H1 (cell line): ENCODE measurements around the gene POLE4. TPM values are rescaled to one million over a fixed set of nuclear protein-coding genes. Genes with fewer than 3 reads are reported as not detected.

Experiments used
- CTCF ChIA-PET: fragments of 300-600 bp; sonication (Branson Sonifier 250); formaldehyde crosslinking; loops from one replicate; lab custom pipeline; 2021; ENCODE audit not compliant: partially characterized antibody; lab: Charles Lee
- POLR2A ChIA-PET: fragments of 300-600 bp; sonication (Branson Sonifier 250); formaldehyde crosslinking; loops from one replicate; lab custom pipeline; 2021; ENCODE audit warnings: inconsistent platforms; ENCODE audit not compliant: partially characterized antibody; lab: Charles Lee
- DNase-seq, 2 experiments: peaks; one replicate each; pipeline versions ENCODE4 v3.0.0 to v3.0.0-alpha.2; 2010 to 2022; ENCODE audit warnings: low spot score in 2 of 2, low read depth in 1 of 2, mixed read lengths in 1 of 2
- FAIRE-seq: peaks from 2 replicates; lab custom pipeline; 2011; peaks lifted over from hg19 to GRCh38; lab: Jason Lieb, UNC
- H2AFZ ChIP-seq: 2 replicates; pipeline ENCODE4 v1.8.1; 2012; ENCODE audit warnings: low read length, inconsistent platforms
- H2AK5ac ChIP-seq: 2 replicates; pipeline ENCODE4 v1.6.1; 2013; ENCODE audit warnings: low read depth, low read length
- H2BK120ac ChIP-seq: replicated peaks from 2 replicates; pipeline ENCODE3; 2013; ENCODE audit warnings: low read depth, low read length, inconsistent platforms
- H2BK12ac ChIP-seq: 2 replicates; pipeline ENCODE4 v1.6.1; 2013; ENCODE audit warnings: low read depth, low read length
- H2BK15ac ChIP-seq: 2 replicates; pipeline ENCODE4 v1.6.1; 2013; ENCODE audit warnings: low read length
- H2BK20ac ChIP-seq: 2 replicates; pipeline ENCODE4 v1.6.1; 2013; ENCODE audit warnings: low read length
- H2BK5ac ChIP-seq: 2 replicates; pipeline ENCODE4 v1.6.1; 2013; ENCODE audit warnings: low read depth, low read length
- H3K14ac ChIP-seq: 2 replicates; pipeline ENCODE4 v1.6.1; 2013; ENCODE audit warnings: inconsistent platforms; ENCODE audit not compliant: insufficient read length
- H3K18ac ChIP-seq: 2 replicates; pipeline ENCODE4 v1.6.1; 2013; ENCODE audit warnings: low read length; ENCODE audit errors: extremely low read depth
- H3K23ac ChIP-seq: 2 replicates; pipeline ENCODE4 v1.6.1; 2013; ENCODE audit warnings: inconsistent platforms; ENCODE audit not compliant: insufficient read length
- H3K23me2 ChIP-seq: 2 replicates; pipeline ENCODE4 v1.6.1; 2013; ENCODE audit warnings: low read depth, low read length
- H3K27ac ChIP-seq: 2 replicates; pipeline ENCODE4 v1.6.1; 2011; ENCODE audit warnings: low read depth, low read length, inconsistent platforms
- H3K27me3 ChIP-seq, 4 experiments: replicated peaks in 1 of 4; 1 replicate in 1 of 4; 2 replicates in 3 of 4; pipeline versions ENCODE4 v1.6.1 to v1.8.1; 2011 to 2013; ENCODE audit warnings: low read length in 3 of 4, mild to moderate bottlenecking in 3 of 4, inconsistent platforms in 2 of 4, mixed read lengths in 2 of 4, moderate library complexity in 1 of 4; ENCODE audit not compliant: control insufficient read depth in 3 of 4, insufficient read depth in 3 of 4; ENCODE audit errors: extremely low read depth in 1 of 4
- H3K36me3 ChIP-seq, 4 experiments: 2 replicates each; pipeline versions ENCODE4 v1.6.1 to v1.8.1; 2011 to 2013; ENCODE audit warnings: mild to moderate bottlenecking in 4 of 4, low read length in 3 of 4, moderate library complexity in 2 of 4, control low read depth in 1 of 4, inconsistent platforms in 1 of 4; ENCODE audit not compliant: insufficient read depth in 4 of 4, control insufficient read depth in 2 of 4
- H3K4ac ChIP-seq: replicated peaks from 2 replicates; pipeline ENCODE3; 2013; ENCODE audit warnings: low read length, low read depth, mixed read lengths, inconsistent platforms; ENCODE audit not compliant: insufficient read length
- H3K4me1 ChIP-seq, 4 experiments: replicated peaks in 1 of 4; 1 replicate in 1 of 4; 2 replicates in 3 of 4; pipeline versions ENCODE4 v1.6.1 to v1.8.1; 2011 to 2013; ENCODE audit warnings: low read length in 3 of 4, inconsistent platforms in 2 of 4, mixed read lengths in 1 of 4; ENCODE audit not compliant: insufficient read depth in 4 of 4, control insufficient read depth in 3 of 4
- H3K4me2 ChIP-seq, 2 experiments: 2 replicates each; pipeline versions ENCODE4 v1.6.1 to v1.8.1; 2011 to 2013; ENCODE audit warnings: low read depth in 2 of 2, low read length in 2 of 2, control low read depth in 1 of 2, inconsistent platforms in 1 of 2, mild to moderate bottlenecking in 1 of 2; ENCODE audit not compliant: insufficient read depth in 1 of 2
- H3K4me3 ChIP-seq, 4 experiments: fragments of 200-600, 300-600 bp in 1 of 4; sonication (generic), shearing (Covaris generic), sonication (Bioruptor Twin) in 1 of 4; 2 replicates each; pipeline versions ENCODE4 v1.5.1 to v1.8.1; 2011 to 2016; ENCODE audit warnings: low read length in 4 of 4, low read depth in 3 of 4, control low read depth in 2 of 4, inconsistent platforms in 2 of 4, mild to moderate bottlenecking in 2 of 4, mixed read lengths in 1 of 4, moderate library complexity in 1 of 4; ENCODE audit not compliant: insufficient read depth in 2 of 4; ENCODE audit errors: extremely low read depth in 1 of 4
- H3K56ac ChIP-seq: replicated peaks from 2 replicates; pipeline ENCODE3; 2013; ENCODE audit warnings: low read depth, mild to moderate bottlenecking, mixed read lengths, low read length, inconsistent platforms; ENCODE audit not compliant: insufficient read length
- H3K79me1 ChIP-seq: 2 replicates; pipeline ENCODE4 v1.6.1; 2013; ENCODE audit warnings: low read depth, low read length, control low read depth
- H3K79me2 ChIP-seq, 2 experiments: 2 replicates each; pipeline versions ENCODE4 v1.6.1 to v1.8.1; 2012 to 2013; ENCODE audit warnings: low read length in 2 of 2, mild to moderate bottlenecking in 2 of 2, inconsistent platforms in 1 of 2; ENCODE audit not compliant: insufficient read depth in 2 of 2, control insufficient read depth in 1 of 2
- H3K9ac ChIP-seq, 4 experiments: replicated peaks in 1 of 4; 1 replicate in 1 of 4; 2 replicates in 3 of 4; pipeline versions ENCODE4 v1.6.1 to v1.8.1; 2011 to 2013; ENCODE audit warnings: low read depth in 3 of 4, low read length in 3 of 4, control low read depth in 2 of 4, mild to moderate bottlenecking in 2 of 4, moderate library complexity in 2 of 4, inconsistent platforms in 1 of 4; ENCODE audit errors: extremely low read depth in 1 of 4
- H3K9me3 ChIP-seq, 2 experiments: 2 replicates each; pipeline versions ENCODE4 v1.6.1 to v1.8.1; 2012 to 2013; ENCODE audit warnings: mild to moderate bottlenecking in 2 of 2, moderate library complexity in 2 of 2, control low read depth in 1 of 2, inconsistent platforms in 1 of 2, low read depth in 1 of 2, low read length in 1 of 2, mixed read lengths in 1 of 2; ENCODE audit not compliant: insufficient read depth in 2 of 2
- H4K20me1 ChIP-seq, 2 experiments: replicated peaks in 1 of 2; 2 replicates each; pipeline versions ENCODE3 to v1.8.1; 2011 to 2013; ENCODE audit warnings: inconsistent platforms in 2 of 2, low read length in 2 of 2, mild to moderate bottlenecking in 1 of 2; ENCODE audit not compliant: insufficient read depth in 2 of 2, control insufficient read depth in 1 of 2
- H4K5ac ChIP-seq: 2 replicates; pipeline ENCODE4 v1.6.1; 2013; ENCODE audit warnings: low read length, low read depth, mixed read lengths, inconsistent platforms; ENCODE audit not compliant: insufficient read length
- H4K8ac ChIP-seq: 2 replicates; pipeline ENCODE4 v1.8.0; 2013; ENCODE audit warnings: mild to moderate bottlenecking, moderate library complexity, low read length, inconsistent platforms; ENCODE audit not compliant: insufficient read depth; ENCODE audit errors: extremely low read depth
- H4K91ac ChIP-seq: replicated peaks from 2 replicates; pipeline ENCODE3; 2013; ENCODE audit warnings: low read length, mixed read lengths, inconsistent platforms; ENCODE audit not compliant: insufficient read length
- CTBP2 ChIP-seq: IDR thresholded peaks from 2 replicates; pipeline ENCODE4 v1.7.0; 2011; ENCODE audit warnings: borderline replicate concordance, mild to moderate bottlenecking, moderate library complexity, mixed read lengths, low read length; ENCODE audit not compliant: insufficient read depth, insufficient read length
- EZH2 ChIP-seq: fragments of 200-600 bp; sonication (generic); IDR thresholded peaks from 2 replicates; pipeline ENCODE4 v1.7.1; 2012; ENCODE audit warnings: low read depth, mild to moderate bottlenecking, moderate library complexity, low read length, inconsistent platforms; ENCODE audit not compliant: severe bottlenecking
- RAD21 ChIP-seq, 2 experiments: IDR thresholded peaks in 1 of 2; conservative IDR thresholded peaks in 1 of 2; 2 replicates each; pipeline ENCODE4 v1.6.1; 2011; ENCODE audit warnings: low read depth in 2 of 2, low read length in 2 of 2, improper control_type of control experiment in 1 of 2, inconsistent platforms in 1 of 2, mild to moderate bottlenecking in 1 of 2, moderate library complexity in 1 of 2
- RBBP5 ChIP-seq: IDR thresholded peaks from 2 replicates; pipeline ENCODE4 v1.7.1; 2012; ENCODE audit warnings: low read depth, mild to moderate bottlenecking, inconsistent platforms, low read length, moderate library complexity, borderline replicate concordance
- SIX5 ChIP-seq: IDR thresholded peaks from 2 replicates; pipeline ENCODE4 v1.6.1; 2011; ENCODE audit warnings: mild to moderate bottlenecking, low read depth, low read length
- SP1 ChIP-seq: IDR thresholded peaks from 2 replicates; pipeline ENCODE4 v1.6.1; 2011; ENCODE audit warnings: low read depth, low read length
- TCF12 ChIP-seq: IDR thresholded peaks from 2 replicates; pipeline ENCODE4 v1.6.1; 2011; ENCODE audit warnings: low read depth, mild to moderate bottlenecking, low read length
- WGBS, 2 experiments: shearing (Covaris generic) in 1 of 2; methylation state at CpG; one replicate each; pipeline versions ENCODE4 v1.1.6 to v1.1.7; 2013 to 2015; ENCODE audit warnings: low lambda C conversion rate in 2 of 2, mixed read lengths in 2 of 2, inconsistent platforms in 1 of 2, low coverage in 1 of 2, missing lambda C conversion rate in 1 of 2; ENCODE audit not compliant: insufficient replicate concordance in 2 of 2, insufficient coverage in 1 of 2, insufficient read length in 1 of 2; ENCODE audit errors: extremely low coverage in 1 of 2, missing lambda C conversion rate in 1 of 2; 5-methylcytosine and 5-hydroxymethylcytosine counted together
- polyA plus RNA-seq, 7 experiments: library from polyadenylated mRNA; depleted of rRNA in 3 of 7; stranded (reverse) in 5 of 7; unstranded in 2 of 7; fragments of >200 nt in 5 of 7; fragments of 200-250 nt in 2 of 7; gene quantifications; 1 replicate in 5 of 7; 2 replicates in 1 of 7; 4 replicates in 1 of 7; pipeline versions ENCODE4 v1.2.1 to v1.2.3, GENCODE V29; 2011 to 2013; ENCODE audit warnings: missing spikeins in 2 of 7, mixed read lengths in 2 of 7
- total RNA-seq: library from RNA; stranded (reverse); fragmentation: NEBNext Ultra II Directional; extraction: Animal tissue kit (Norgen Biotek cat#: 25700); gene quantifications from 2 replicates; pipeline ENCODE4 v1.2.1, GENCODE V29; 2021

POLE4 gene
- total and polyA plus RNA-seq, 2 of the 8 experiments (the other 6 are each of a cell fraction or from before 2014, with no cell fraction given), result 16.7 to 44.7 TPM

DNA sequence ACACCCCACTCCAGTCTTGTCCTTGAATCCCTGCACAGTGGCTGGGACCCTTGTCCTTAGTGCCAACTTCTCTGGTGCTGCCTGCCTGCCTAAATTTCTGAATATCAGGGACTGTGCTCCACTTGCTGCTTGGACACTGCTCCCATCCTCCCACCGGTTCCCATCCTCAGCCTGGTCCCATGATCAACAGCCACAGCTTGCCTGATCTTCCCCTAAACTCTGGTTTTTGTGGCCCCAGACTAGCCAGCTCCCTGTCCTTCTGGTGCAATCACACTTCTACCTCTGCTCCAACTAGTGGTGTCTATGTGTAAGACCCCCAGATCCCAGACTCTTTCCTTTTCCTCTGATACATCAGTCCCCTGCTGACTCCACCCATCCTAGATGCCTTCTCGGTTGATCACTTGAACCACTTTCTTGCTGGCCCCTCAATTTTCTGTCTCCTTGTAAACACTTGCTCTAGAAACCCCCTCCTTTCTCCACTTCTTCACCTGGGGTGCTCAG is 37.2 kb upstream of the POLE4 start:
- Histone ChIP-seq H2BK120ac (no peak overlapping the region), H2BK20ac (no peak overlapping the region), H2AFZ (no peak overlapping the region), H3K4me1 (no peaks in the 10 kb centered on the region), H3K9ac (no peak overlapping the region), H4K20me1 (no peaks in the 10 kb centered on the region), H3K9me3 (no peaks in the 10 kb centered on the region), H3K36me3 (no peaks in the 10 kb centered on the region), H3K27ac (no peak overlapping the region), H3K14ac (no peak overlapping the region), H3K27me3 (peaks cover 0 to 2% (median 0%) of the 10 kb centered on the region in 4 experiments; a peak in 1 of 7 replicates), H4K8ac (no peak overlapping the region), H2BK12ac (no peak overlapping the region), H3K4ac (no peak overlapping the region), H3K79me1 (no peaks in the 10 kb centered on the region), H3K23ac (no peak overlapping the region), H3K4me2 (no peak overlapping the region), H3K18ac (no peak overlapping the region), H3K23me2 (peaks cover 2% of the 10 kb centered on the region; the same call in 1 of the 2 replicates), H2AK5ac (no peak overlapping the region), H2BK15ac (no peak overlapping the region), H3K79me2 (no peaks in the 10 kb centered on the region), H4K91ac (no peak overlapping the region), H3K56ac (no peak overlapping the region), H2BK5ac (no peak overlapping the region)
- POLR2A ChIA-PET, result interaction anchor here (0.6 kb wide), 1 partner anchor 19 kb away, joined by 3 read pairs; no protein-coding TSS in a partner anchor
- DNase-seq, result no peak
- no peak for FAIRE-seq
- 96% methylated on average over 2 of the region's 2 CpGs; no CpG with 5 or more reads in 1 of the 2 experiments for WGBS, 2 experiments
- CTCF ChIA-PET, result interaction anchor here (0.7 to 3.9 kb wide), 9 partner anchors 10 to 1341 kb away, joined by 3 to 26 read pairs (median 5); no protein-coding TSS in a partner anchor
- TF ChIP-seq SIX5, result no peak
- TF ChIP-seq SP1, result no peak
- TF ChIP-seq CTBP2, result no peak
- no peak for TF ChIP-seq RBBP5
- TF ChIP-seq EZH2, result no peak
- no peak; a peak in 1 of 4 replicates for TF ChIP-seq RAD21 (IDR thresholded peaks at IDR 0.05 in 1 of 2, conservative IDR thresholded peaks at IDR 0.05 in 1 of 2; ENCODE audit: low read depth in 2 of 2, low read length in 2 of 2)
- TF ChIP-seq TCF12, result no peak
- TF ChIP-seq, all 59 proteins: peak for 0
- Histone ChIP-seq H3K4me3 (no peak overlapping the region), H4K5ac (no peak overlapping the region)
